ENCODE data around the gene USP22.

USP22 gene

GRCh38 chr17:20999044-20999573, 43.7 kb downstream of the USP22 start:
- DNase-seq, result no peak

- no peak for DNase-seq
These were observed 44.2 kb downstream of the USP22 start for GRCh38 chr17:20998571-20999043.

GRCh38 chr17:20997711-20998570, 44.9 kb downstream of the USP22 start:
- DNase-seq, result no peak

- DNase-seq, result no peak
These were observed 45.8 kb downstream of the USP22 start for GRCh38 chr17:20996724-20997615.

- no peak for DNase-seq
These were observed 46.7 kb downstream of the USP22 start for GRCh38 chr17:20995873-20996723.

GRCh38 chr17:20995164-20995872, 47.5 kb downstream of the USP22 start:
- DNase-seq, result no peak

GRCh38 chr17:20994779-20995149, 48.0 kb downstream of the USP22 start:
- DNase-seq, result no peak

GRCh38 chr17:20993863-20994778, 48.7 kb downstream of the USP22 start:
- DNase-seq, result no peak

- no peak for DNase-seq
These were observed 49.6 kb downstream of the USP22 start for GRCh38 chr17:20992987-20993862.

GRCh38 chr17:20992416-20992815, 50.4 kb downstream of the USP22 start:
- DNase-seq, result no peak

- DNase-seq, result no peak
These were observed 51.4 kb downstream of the USP22 start for GRCh38 chr17:20991276-20992037.

- DNase-seq, result no peak
These were observed 52.6 kb downstream of the USP22 start for GRCh38 chr17:20989991-20990855.

GRCh38 chr17:20989481-20989880, 53.3 kb downstream of the USP22 start:
- no peak for DNase-seq

- no peak for DNase-seq
These were observed 53.9 kb downstream of the USP22 start for GRCh38 chr17:20988896-20989295.

GRCh38 chr17:20988001-20988636, 54.7 kb downstream of the USP22 start:
- DNase-seq, result no peak

- no peak for DNase-seq
These were observed 55.3 kb downstream of the USP22 start for GRCh38 chr17:20987511-20987910.

GRCh38 chr17:20986767-20987510, 55.9 kb downstream of the USP22 start:
- no peak for DNase-seq
